GM18507 (cell line): ENCODE data around the gene STAMBP.
"Not testable (repeated sequence)": the region's sequence is repeated elsewhere in the genome, so short reads cannot be mapped to it uniquely, and the experiment has no call there.

Source experiments
- DNase-seq: peaks from one replicate; pipeline ENCODE4 v3.0.0; 2011; ENCODE audit warnings: low read depth; ENCODE audit not compliant: insufficient read length; ENCODE audit errors: extremely low spot score
- FAIRE-seq: peaks from 2 replicates; lab custom pipeline; 2011; peaks lifted over from hg19 to GRCh38; lab: Jason Lieb, UNC

STAMBP gene

DNA sequence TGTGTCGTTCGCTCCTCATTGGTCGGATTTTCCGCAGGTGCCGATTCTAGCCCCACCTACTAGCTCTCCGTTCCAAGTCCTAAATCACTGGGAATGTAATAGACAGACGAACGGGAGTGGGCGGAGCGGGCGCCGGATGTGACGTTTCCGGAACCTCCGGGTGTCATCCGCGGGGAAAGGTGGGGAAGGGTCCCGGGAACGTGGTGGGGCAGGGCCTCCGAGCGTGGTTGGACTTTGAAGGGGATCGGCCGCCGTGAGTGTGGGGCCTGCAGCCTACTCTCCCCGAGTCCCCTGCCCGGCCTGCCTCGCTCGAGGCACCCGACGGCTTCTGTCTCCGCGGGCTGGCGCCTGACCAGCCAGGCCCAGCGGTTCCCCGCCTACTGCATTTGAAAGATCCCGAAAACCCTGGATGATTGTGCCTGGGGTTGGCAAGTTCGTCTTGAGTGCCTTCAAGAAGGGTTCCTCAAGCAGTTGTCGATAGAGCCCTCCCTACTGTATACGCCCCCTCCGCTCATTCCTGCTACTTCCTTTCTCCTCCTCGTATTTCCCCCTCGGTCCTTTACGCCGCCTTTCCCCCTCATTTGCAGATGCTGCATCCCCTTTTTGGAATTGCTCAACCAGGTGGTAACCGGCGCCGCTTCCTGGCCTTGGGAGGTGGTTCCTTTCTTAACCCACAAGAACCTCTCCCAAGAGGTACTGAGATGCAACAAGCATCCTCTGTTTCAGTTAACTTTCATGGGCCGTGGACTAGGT, at the start of gene STAMBP:
Gene STAMBP, plus strand, starts transcription at position 144 of the 753 bp plus-strand sequence. CDS start 1,896 bp downstream, outside the sequence.
- peak; percentile 81 for DNase-seq
- peak; percentile 97 for FAIRE-seq

DNA sequence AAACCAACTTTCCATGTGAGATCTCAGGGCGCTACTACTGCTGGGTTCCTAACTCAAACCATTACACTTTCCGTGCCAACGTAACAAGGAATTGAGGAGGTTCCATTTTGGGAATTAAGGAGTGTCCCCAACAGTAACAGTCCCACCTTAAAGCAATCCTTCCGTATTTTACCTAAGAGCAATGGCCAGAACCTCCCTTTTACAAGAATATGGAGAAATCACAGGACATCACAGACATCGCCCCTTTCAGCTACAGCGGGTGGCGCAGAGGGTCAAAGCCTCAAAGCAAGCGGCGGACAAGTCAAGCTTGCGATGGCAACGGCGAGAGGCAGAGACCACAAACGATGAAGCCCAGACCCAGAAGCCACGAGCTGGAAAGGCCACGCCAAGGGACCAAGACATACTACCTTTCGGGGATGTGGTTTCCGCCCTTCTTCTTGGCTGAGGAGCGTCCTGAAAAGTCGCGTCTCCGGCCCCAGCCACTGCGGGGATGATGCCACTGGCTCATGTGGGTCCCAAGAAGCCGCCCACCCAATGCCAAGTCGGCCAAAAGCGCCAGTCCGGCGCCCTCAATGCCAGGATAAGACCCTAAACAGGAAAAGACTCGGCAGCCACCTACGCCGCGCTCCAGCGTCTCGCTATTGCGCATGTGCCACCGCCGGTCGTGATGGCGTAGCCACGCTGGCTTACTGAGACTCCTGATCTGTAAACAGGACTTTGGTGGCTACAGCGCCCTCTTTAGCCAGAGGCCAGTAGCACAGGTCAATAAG, 49.1 kb upstream of the STAMBP start, which contains the start of gene DUSP11:
Gene DUSP11, minus strand, starts transcription at position 637 of the 770 bp plus-strand sequence. Its CDS starts 129 bp downstream, at position 508.
- FAIRE-seq = peak; percentile 97

DNA sequence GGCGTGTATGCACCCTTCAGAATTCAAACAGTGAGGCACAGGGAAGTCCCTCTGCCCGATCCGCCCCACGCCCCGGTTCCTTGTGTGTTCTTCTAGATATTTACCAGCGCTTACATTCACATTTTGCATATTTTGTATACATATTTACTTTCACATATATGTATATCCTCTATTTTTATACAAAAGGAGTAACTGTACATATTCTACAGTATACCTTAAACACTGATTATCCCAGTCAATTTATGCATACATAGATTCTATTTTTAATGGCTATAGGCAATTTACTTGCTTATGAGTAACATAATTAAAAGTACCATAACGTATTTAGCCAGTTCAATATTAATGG, 48.6 kb upstream of the STAMBP start:
- FAIRE-seq = no peak
- no peak for DNase-seq

More for the DNA sequence above, 49.1 kb upstream of the STAMBP start, which contains the start of gene DUSP11:
- DNase-seq = peak; percentile 88

DNA sequence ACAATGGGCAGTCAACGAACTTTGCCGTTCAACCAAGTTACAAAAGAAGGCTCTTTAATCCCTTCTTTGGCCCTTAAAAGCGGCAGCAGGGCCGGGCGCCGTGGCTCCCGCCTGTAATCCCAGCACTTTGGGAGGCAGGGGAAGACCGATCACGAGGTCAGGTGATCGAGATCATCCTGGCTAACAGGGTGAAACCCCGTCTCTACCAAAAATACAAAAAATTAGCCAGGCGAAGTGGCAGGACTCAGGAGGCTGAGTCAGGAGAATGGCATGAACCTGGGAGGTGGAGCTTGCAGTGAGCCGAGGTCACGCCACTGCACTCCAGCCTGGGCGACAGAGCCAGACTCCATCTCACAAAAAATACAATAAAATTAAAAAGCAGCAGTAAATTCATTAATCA, 45.4 kb upstream of the STAMBP start:
- not testable (repeated sequence) for DNase-seq, FAIRE-seq

DNA sequence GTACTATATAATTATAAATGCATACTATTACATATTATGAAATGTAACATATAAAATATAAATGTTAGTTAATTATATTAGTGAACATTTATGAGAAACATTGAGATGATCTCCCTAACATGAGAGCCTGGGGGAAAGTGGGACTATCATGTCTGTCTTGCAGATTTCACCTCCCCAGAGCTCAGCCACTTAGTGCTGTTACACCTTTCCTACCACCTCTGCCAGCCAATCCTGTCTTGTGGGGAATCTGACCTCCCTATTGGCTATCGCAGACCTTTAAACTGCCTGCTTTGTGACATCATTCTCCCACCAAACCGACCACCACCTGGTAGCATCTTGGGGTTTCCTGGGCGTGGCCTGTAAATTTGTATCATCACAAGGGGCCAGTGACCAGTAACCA, 44.9 kb upstream of the STAMBP start, which contains the start of gene C2orf78:
Gene C2orf78, plus strand, starts transcription at position 301 of the 400 bp plus-strand sequence. CDS start 127 bp downstream, outside the sequence.
- not testable (repeated sequence) for DNase-seq, FAIRE-seq

DNA sequence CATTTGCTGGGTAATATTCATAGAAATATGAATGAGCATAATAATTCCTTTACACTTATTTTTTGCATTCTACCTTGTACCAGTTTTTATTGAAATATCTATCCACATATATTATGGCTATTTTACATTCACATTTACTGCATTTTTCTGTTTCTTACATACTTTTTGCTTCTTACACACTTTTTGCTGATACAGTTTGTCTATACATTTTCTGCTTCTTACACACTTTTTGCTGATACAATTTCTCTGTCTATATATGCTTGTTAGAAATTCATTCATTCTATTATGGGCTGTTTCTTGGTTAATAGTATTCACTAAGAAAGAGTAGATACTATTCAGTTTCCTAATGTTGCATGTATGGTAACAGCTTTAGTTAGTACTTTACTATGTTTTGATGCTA, 16.9 kb upstream of the STAMBP start:
- FAIRE-seq (no peak), DNase-seq (no peak)

DNA sequence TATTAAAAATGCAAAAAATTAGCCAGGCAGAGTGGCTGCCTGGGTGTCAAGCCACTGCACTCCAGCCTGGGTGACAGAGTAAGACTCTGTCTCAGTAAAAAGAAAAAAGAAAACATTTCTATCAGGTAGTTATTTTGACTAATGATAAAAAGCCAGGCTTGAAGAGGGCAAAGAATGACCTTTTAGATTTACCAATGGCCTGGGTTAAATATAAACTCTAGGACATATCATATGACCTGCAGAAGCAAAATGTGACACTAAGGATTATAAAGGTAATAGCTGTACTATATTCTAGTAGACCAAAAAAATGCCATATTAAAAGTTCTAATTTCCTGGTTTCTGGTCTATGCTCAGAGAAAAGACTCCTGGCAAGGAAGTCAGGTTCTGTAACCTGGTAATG, 16.1 kb upstream of the STAMBP start:
- DNase-seq (no peak), FAIRE-seq (no peak)

DNA sequence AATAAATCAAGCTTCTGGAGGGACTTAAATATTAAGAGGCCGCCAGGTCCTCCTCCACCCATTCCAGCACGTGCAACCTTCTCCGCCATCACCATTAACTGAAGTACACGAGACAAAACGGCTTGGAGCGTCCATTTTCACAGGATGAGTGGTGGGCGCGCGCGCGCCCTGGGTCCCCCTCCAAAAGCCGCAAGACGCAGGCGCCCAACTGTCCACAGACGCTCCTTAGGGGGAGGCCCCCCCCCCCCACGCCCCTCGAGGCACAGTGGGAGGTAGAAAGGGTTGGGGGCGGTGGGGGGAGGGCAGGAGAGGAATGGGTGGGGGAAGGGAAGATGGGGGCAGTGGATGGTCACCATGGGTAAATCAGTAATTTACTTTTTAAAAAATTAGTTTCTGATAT, 10.5 kb upstream of the STAMBP start:
- DNase-seq (no peak), FAIRE-seq (no peak)

DNA sequence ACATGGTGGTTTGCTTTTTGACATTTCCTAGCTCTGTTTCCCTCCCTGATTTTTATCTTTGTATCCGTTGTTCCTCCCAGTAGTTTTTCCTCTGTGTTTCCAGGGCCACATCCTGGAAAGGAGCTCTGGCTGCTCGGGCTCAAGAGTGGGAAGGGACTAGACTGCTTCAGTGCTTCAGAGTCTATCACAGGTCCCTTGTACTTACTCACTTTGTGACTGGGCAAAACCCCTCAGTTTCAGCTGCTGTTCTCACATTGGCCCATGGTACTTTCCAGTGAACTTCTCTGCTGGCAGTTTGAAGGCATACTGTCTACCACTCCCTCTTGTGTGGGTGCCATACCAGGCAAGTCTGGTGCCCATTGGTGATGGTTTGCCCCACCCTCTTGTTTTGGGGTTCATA, 7.5 kb upstream of the STAMBP start:
- DNase-seq (no peak), FAIRE-seq (peak; percentile 87)

DNA sequence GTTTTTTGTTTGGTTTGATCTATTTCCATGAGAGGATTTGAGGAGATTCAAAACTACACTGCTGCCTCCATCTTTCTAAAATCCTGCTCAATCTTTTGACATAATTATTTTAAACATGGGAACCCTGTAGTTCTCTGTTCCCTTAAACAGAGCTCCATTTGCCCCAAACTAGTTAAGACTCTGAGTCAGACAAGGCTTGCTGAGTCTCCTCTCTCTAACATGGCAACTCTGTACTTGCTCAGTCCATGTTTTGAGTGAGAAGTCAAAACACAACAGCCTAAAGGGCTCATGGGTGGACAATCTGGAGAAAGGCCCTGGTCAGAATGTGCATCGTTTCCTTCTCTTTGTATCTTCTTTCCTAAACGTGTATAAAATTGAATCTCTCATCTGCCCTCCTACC, 7.1 kb upstream of the STAMBP start:
- DNase-seq = no peak
- peak; percentile 15 for FAIRE-seq

DNA sequence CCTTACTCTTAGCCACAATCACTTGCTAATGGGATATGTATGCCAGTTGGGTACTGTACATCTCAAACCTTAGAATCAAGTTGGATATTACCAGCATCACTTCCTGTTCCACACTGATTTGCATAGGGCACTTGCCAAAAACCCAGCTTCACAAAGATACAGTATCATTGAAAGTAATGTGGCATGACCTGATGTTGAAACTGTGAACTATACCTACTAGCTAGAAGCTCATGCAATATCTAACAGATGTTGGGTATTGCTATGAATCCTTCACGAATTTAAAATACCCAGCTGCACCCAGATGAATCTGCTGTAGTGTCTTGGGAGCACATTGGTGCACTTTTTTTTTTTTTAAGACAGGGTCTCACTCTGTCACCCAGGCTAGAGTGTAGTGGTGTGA, 6.5 kb upstream of the STAMBP start:
- FAIRE-seq (peak; percentile 84), DNase-seq (no peak)

DNA sequence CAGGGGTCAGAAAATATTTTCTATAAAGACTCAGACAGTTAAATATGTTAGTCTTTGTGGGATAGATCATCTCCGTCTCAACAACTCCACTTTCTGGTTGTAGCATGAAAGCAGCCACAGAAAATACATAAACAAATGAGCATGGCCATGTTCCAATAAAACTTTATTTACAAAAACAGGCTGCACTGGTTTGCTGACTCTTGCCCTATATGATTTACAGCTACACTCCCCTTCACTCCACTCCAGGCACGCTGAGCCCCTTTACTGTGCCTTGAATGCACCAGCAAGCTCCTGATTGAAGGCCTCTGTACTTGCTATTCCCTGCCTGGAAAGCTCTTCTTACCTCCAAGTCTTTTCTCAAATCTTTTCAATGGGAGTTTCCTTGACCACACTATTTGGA, 5.8 kb upstream of the STAMBP start:
- FAIRE-seq = no peak
- DNase-seq = no peak

DNA sequence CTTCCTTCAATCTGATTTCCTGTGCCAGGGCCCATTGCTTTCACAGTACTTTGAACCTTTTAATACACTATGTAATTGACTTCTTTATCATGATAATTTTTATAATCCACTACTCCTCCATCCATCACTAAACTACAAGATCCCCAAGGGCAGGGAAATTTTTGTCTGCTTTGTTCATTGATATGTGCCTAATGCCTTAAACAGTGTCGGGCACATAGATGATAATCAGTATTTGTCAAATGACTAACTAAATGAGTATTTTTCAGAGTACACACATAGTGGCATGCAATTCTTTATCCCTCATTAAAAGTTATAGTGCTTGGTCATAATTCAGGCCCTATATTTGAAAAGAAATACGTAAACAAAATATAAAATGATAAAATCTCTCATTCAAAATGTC, 5.3 kb upstream of the STAMBP start:
- DNase-seq = no peak

DNA sequence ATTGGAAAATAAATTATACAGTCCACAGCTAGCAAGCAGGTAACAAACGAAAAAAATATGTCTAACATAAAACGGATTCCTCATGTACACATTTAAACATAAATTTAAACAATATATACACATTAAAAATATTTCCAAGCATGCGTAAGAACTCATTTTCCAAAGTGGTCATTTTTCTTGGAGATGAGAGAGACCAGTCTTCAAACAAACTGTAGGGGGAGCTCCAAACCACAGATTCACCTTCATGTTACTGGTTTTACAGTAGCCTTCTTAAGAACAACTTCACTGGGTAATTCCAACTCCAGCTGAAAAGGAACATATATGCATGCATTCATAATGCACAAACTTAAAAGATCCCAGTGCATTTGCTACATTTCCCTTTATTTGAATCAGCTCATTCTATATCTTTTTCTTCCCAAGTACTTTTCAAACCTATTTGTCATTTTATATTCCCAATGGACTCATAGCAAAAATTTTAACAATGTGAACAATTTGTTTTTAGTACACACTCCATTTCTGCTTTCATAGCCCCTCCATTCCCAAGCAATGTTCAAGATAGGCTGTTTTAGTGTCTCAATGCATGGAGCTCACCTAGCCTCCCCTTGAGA, 4.7 kb upstream of the STAMBP start:
- DNase-seq = no peak
- peak; percentile 66 for FAIRE-seq

More for the DNA sequence above, 5.3 kb upstream of the STAMBP start:
- no peak for FAIRE-seq

DNA sequence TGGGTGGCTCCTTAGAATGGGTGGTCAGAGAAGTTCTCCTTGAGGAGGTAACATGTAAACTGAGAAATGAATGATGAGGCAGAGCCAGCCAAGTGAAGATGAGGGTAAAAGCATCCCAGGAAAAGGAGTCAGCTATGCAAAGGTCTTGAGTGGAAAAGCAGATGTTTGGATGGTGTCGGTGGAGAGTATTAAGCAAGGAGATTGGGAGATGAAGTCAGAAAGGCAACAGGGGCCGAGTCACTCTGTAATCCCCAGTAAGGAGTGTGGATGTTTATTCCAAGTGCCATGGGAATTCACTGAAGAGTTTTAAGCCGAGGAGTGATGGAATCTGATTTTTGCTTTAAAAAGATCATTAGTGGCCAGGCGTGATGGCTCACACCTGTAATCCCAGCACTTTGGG, 3.4 kb upstream of the STAMBP start:
- DNase-seq (no peak), FAIRE-seq (no peak)

DNA sequence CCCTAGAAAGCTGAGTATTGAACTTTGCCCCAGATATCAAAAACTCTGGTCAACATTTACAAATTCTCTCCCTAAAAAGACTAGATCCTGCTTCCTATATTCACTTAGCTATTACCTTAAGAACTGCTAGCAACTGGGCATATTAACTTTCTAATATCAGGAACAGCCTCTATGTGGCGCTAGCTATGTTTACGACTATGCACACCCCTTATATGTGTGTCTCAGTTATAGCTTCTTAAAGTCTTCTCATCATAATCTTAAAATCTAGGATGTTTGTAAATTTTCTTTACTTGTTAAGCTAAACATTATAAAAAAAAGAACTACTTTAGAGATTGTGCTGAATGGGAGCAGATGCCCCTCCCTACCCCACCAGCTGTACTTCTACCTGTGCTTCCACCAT, 1.7 kb upstream of the STAMBP start:
- no peak for FAIRE-seq

DNA sequence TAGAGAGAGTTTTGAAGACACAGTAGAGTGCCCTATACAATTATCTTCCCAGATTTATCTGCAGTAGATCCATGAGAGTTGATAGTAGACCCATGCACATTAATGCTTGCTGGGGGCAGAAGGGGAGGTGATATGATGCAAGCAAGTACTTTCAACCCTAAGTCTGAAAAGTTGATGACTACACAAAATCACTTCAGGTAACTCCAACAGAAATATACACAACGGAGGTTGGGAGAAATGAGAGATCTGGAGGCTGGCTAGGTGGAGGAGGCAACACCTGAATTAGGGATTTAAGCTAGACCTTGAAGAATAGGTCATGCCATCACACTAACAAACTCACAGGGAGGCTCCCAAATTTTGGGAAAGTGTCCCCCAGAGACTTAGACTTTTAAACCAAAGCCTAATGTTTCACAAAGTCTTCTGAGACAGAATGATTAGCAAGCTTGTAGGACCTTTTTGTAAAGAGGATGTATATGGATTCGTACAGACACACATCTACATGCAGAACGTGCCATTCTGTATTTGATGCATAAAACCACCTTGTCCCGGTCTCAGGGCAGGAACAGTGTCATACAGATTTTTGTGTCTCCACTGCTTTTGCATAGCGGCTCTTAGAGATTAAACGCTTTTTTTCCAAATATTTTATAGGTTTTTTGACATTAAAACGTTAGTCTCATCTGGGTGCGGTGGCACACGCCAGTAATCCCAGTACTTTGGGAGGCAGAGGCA, 937 bp upstream of the STAMBP start:
- FAIRE-seq (no peak), DNase-seq (no peak)

More for the DNA sequence above, 1.7 kb upstream of the STAMBP start:
- DNase-seq = no peak

DNA sequence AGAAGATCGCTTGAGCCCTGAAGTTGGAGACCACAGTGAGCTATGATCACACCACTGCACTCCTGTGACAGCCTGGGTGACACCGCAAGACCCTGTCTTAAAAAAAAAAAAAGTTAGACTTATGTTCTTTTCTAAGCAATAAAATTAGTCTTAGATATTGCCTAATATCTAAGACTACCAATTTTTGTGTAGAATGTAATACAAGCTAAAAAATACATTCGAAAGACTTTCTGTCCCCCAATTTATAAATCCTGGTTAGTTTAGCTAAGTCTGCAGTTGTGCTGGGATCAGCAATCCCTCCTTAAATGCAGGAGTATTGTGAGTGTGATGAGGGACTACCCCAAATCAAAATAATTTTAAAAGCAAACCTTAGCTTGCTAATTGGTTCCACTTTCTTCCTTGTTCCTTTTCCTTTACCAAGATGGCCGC, 358 bp upstream of the STAMBP start:
- DNase-seq = no peak
- FAIRE-seq = no peak

DNA sequence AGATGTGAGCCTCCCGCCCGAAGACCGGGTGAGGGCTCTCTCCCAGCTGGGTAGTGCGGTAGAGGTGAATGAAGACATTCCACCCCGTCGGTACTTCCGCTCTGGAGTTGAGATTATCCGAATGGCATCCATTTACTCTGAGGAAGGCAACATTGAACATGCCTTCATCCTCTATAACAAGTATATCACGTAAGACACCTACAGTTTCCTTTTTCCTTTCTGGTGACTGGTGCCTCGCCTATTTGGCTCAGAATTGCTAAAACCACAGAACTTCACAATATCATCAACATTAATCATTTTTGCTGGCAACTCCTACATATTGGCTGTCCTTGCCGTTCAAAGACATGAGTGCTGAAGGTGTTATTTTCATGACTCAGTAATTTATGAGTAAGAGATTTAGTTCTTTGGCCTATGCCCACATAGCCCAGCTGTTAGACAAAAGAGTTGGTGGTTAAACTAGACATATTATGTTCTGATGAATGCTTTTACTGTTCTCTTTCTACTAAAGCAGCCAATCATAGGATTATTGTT, 2.2 kb downstream of the STAMBP start:
- FAIRE-seq (no peak), DNase-seq (no peak)
